Activated CD4-positive, alpha-beta T cell treated with anti-CD3 and anti-CD28 coated beads for 36 hours (primary cell): ENCODE results near the gene CDH23. TPM values are rescaled to one million over a fixed set of nuclear protein-coding genes. Genes with fewer than 3 reads are reported as not detected.

Experiments
- ATAC-seq: fragments of 200-7000 bp; cut with Tn5 transposase; one replicate; pipeline ENCODE4 v1.10.0; 2021; ENCODE audit warnings: mild to moderate bottlenecking, moderate library complexity
- CTCF ChIA-PET: fragments of 350-600 bp; sonication (Branson Sonifier 250); formaldehyde crosslinking; loops from one replicate; lab custom pipeline; 2021; ENCODE audit warnings: antibody characterized with exemption; lab: Charles Lee
- POLR2A ChIA-PET: fragments of 350-600 bp; sonication (Branson Sonifier 250); formaldehyde crosslinking; loops from one replicate; lab custom pipeline; 2021; ENCODE audit warnings: antibody characterized with exemption, inconsistent platforms; lab: Charles Lee
- DNase-seq: peaks from one replicate; pipeline ENCODE4 v3.0.0-alpha.2; 2020
- H3K27ac Mint-ChIP-seq: one replicate; pipeline ENCODE4 v1.8.0; 2021; ENCODE audit warnings: mixed read lengths
- H3K27me3 Mint-ChIP-seq: one replicate; pipeline ENCODE4 v1.8.0; 2021; ENCODE audit warnings: mixed read lengths
- H3K36me3 Mint-ChIP-seq: one replicate; pipeline ENCODE4 v1.8.0; 2021; ENCODE audit warnings: low read depth, mixed read lengths
- H3K4me1 Mint-ChIP-seq: one replicate; pipeline ENCODE4 v1.8.0; 2021; ENCODE audit warnings: mixed read lengths
- H3K4me3 Mint-ChIP-seq: one replicate; pipeline ENCODE4 v1.8.0; 2021; ENCODE audit warnings: mild to moderate bottlenecking, moderate library complexity, mixed read lengths
- H3K9me3 Mint-ChIP-seq: one replicate; pipeline ENCODE4 v1.8.0; 2021; ENCODE audit warnings: low read depth, mixed read lengths
- intact Hi-C, 2 experiments: fragments of 100-400 bp; cut with DNase I in 1 of 2; cut with micrococcal nuclease in 1 of 2; formaldehyde crosslinking; loops; one replicate each; pipeline versions ENCODE4 v1.14.2 to v1.15.1; 2022 to 2024; cut with DNase I, micrococcal nuclease
- total RNA-seq, 2 experiments: library from RNA; stranded (reverse); gene quantifications; one replicate each; pipeline ENCODE4 v1.2.3, GENCODE V29; 2021

CDH23 gene
- total RNA-seq, 2 experiments from 2014 or later: 1.5 to 1.6 TPM

GRCh38 chr10:71719042-71719441 lies 322.3 kb downstream of the CDH23 start:
- DNase-seq (no peak), ATAC-seq (no peak)
- Mint-ChIP-seq H3K27me3 (no peaks in the 10 kb centered on the region), H3K9me3 (no peaks in the 10 kb centered on the region), H3K4me1 (peaks cover 37% of the 10 kb centered on the region), H3K4me3 (no peak overlapping the region), H3K27ac (no peak overlapping the region), H3K36me3 (peaks cover 2% of the 10 kb centered on the region)
- ChIA-PET CTCF (interaction anchor here (0.9 to 4.2 kb wide), 4 partner anchors 9 to 403 kb away, joined by 4 to 28 read pairs (median 8); no protein-coding TSS in a partner anchor), POLR2A (interaction anchor here (0.7 kb wide), 1 partner anchor 54 kb away, joined by 3 read pairs; the partner anchor contains the start of gene VSIR)
- intact Hi-C loops: no loop called here

GRCh38 chr10:71719464-71720201 lies 322.9 kb downstream of the CDH23 start, which contains the start of gene C10orf105:
C10orf105 (minus strand) TSS chr10:71719778; CDS start chr10:71716337, 3,441 bp downstream.
- Mint-ChIP-seq H3K4me1 (peaks cover 37% of the 10 kb centered on the region), H3K4me3 (no peak within 1 kb of the TSS), H3K27ac (no peak within 1 kb of the TSS), H3K36me3 (peaks cover 4% of the 10 kb centered on the region), H3K9me3 (no peaks in the 10 kb centered on the region), H3K27me3 (no peaks in the 10 kb centered on the region)
- DNase-seq (no peak), ATAC-seq (no peak)
- ChIA-PET CTCF (interaction anchor here (0.9 to 4.2 kb wide), 6 partner anchors 9 to 404 kb away, joined by 3 to 28 read pairs (median 4); no protein-coding TSS in a partner anchor), POLR2A (interaction anchor here (0.7 kb wide), 1 partner anchor 54 kb away, joined by 3 read pairs; the partner anchor contains the start of gene VSIR)
- intact Hi-C loops: no loop called here

GRCh38 chr10:71720288-71720687 lies 323.6 kb downstream of the CDH23 start:
- POLR2A ChIA-PET: interaction anchor here (0.6 kb wide), 1 partner anchor 44 kb away, joined by 8 read pairs; no protein-coding TSS in a partner anchor
- H3K9me3 Mint-ChIP-seq: no peaks in the 10 kb centered on the region
- no peak overlapping the region for H3K4me3 Mint-ChIP-seq
- H3K27me3 Mint-ChIP-seq: no peaks in the 10 kb centered on the region
- no peak for ATAC-seq
- DNase-seq: no peak
- intact Hi-C loops: no loop called here
- no peak overlapping the region for H3K27ac Mint-ChIP-seq
- peaks cover 6% of the 10 kb centered on the region for H3K36me3 Mint-ChIP-seq
- H3K4me1 Mint-ChIP-seq: peaks cover 38% of the 10 kb centered on the region
- CTCF ChIA-PET: interaction anchor here (1.0 to 2.3 kb wide), 3 partner anchors 12 to 48 kb away, joined by 3 to 15 read pairs (median 3); no protein-coding TSS in a partner anchor

- Mint-ChIP-seq H3K9me3 (no peaks in the 10 kb centered on the region), H3K4me3 (no peak overlapping the region), H3K36me3 (peaks cover 6% of the 10 kb centered on the region), H3K4me1 (peaks cover 41% of the 10 kb centered on the region), H3K27ac (no peak overlapping the region), H3K27me3 (no peaks in the 10 kb centered on the region)
- ChIA-PET CTCF (interaction anchor here (1.2 to 2.3 kb wide), 2 partner anchors 8 to 13 kb away, joined by 3 to 15 read pairs; no protein-coding TSS in a partner anchor), POLR2A (no interaction called here)
- DNase-seq (no peak), ATAC-seq (no peak)
- intact Hi-C loops: no loop called here
Measured at GRCh38 chr10:71721313-71721712, 324.6 kb downstream of the CDH23 start.

- Mint-ChIP-seq H3K4me1 (peaks cover 55% of the 10 kb centered on the region), H3K27me3 (no peaks in the 10 kb centered on the region), H3K9me3 (no peaks in the 10 kb centered on the region), H3K36me3 (peaks cover 6% of the 10 kb centered on the region), H3K4me3 (no peak overlapping the region), H3K27ac (peak overlapping the region; percentile 51)
- intact Hi-C loops: no loop called here
- no peak for DNase-seq
- CTCF ChIA-PET: interaction anchor here (0.7 to 1.5 kb wide), 5 partner anchors 12 to 51 kb away, joined by 3 to 4 read pairs (median 3); partner anchors contain the start of gene VSIR
- no peak for ATAC-seq
- POLR2A ChIA-PET: no interaction called here
Measured at GRCh38 chr10:71722849-71723248, 326.1 kb downstream of the CDH23 start.

GRCh38 chr10:71723311-71723710 lies 326.6 kb downstream of the CDH23 start:
- H3K4me1 Mint-ChIP-seq: peaks cover 60% of the 10 kb centered on the region
- POLR2A ChIA-PET: no interaction called here
- H3K27ac Mint-ChIP-seq: peak overlapping the region; percentile 96
- H3K27me3 Mint-ChIP-seq: no peaks in the 10 kb centered on the region
- no peak for ATAC-seq
- CTCF ChIA-PET: interaction anchor here (0.8 to 2.8 kb wide), 4 partner anchors 15 to 25 kb away, joined by 3 to 17 read pairs (median 4); no protein-coding TSS in a partner anchor
- intact Hi-C loops: no loop called here
- no peak overlapping the region for H3K4me3 Mint-ChIP-seq
- H3K36me3 Mint-ChIP-seq: peaks cover 6% of the 10 kb centered on the region
- DNase-seq: no peak
- no peaks in the 10 kb centered on the region for H3K9me3 Mint-ChIP-seq

- ChIA-PET POLR2A (no interaction called here), CTCF (interaction anchor here (0.8 to 2.8 kb wide), 5 partner anchors 12 to 52 kb away, joined by 3 to 17 read pairs (median 3); no protein-coding TSS in a partner anchor)
- ATAC-seq: no peak
- H3K9me3 Mint-ChIP-seq: no peaks in the 10 kb centered on the region
- peaks cover 72% of the 10 kb centered on the region for H3K4me1 Mint-ChIP-seq
- H3K4me3 Mint-ChIP-seq: peak overlapping the region; percentile 9
- H3K27ac Mint-ChIP-seq: peak overlapping the region; percentile 96
- DNase-seq: no peak
- H3K36me3 Mint-ChIP-seq: peaks cover 9% of the 10 kb centered on the region
- no peaks in the 10 kb centered on the region for H3K27me3 Mint-ChIP-seq
- intact Hi-C loops: no loop called here
Measured at GRCh38 chr10:71724539-71724938, 327.8 kb downstream of the CDH23 start.

- no peaks in the 10 kb centered on the region for H3K27me3 Mint-ChIP-seq
- peaks cover 9% of the 10 kb centered on the region for H3K36me3 Mint-ChIP-seq
- POLR2A ChIA-PET: no interaction called here
- DNase-seq (peak; percentile 34), ATAC-seq (no peak)
- peaks cover 77% of the 10 kb centered on the region for H3K4me1 Mint-ChIP-seq
- no peaks in the 10 kb centered on the region for H3K9me3 Mint-ChIP-seq
- peak overlapping the region; percentile 36 for H3K4me3 Mint-ChIP-seq
- intact Hi-C loops: loop anchor here in 1 of 2 experiments (5.0 kb wide), 2 partner anchors 362 to 572 kb away; partner anchors contain the start of gene SPOCK2
- CTCF ChIA-PET: interaction anchor here (0.6 to 2.8 kb wide), 15 partner anchors 9 to 324 kb away, joined by 3 to 17 read pairs (median 3); partner anchors contain the start of gene VSIR
- H3K27ac Mint-ChIP-seq: peak overlapping the region; percentile 96
Measured at GRCh38 chr10:71725249-71725648, 328.5 kb downstream of the CDH23 start.

- DNase-seq: peak; percentile 90
- ChIA-PET POLR2A (interaction anchor here (1.0 to 1.9 kb wide), 4 partner anchors 15 to 47 kb away, joined by 3 to 7 read pairs (median 4); partner anchors contain the start of gene VSIR), CTCF (interaction anchor here (0.5 to 2.8 kb wide), 17 partner anchors 9 to 323 kb away, joined by 3 to 17 read pairs (median 4); partner anchors contain the start of gene VSIR)
- Mint-ChIP-seq H3K27me3 (no peaks in the 10 kb centered on the region), H3K36me3 (peaks cover 9% of the 10 kb centered on the region), H3K4me1 (peaks cover 84% of the 10 kb centered on the region), H3K27ac (peak overlapping the region; percentile 96), H3K9me3 (no peaks in the 10 kb centered on the region), H3K4me3 (peak overlapping the region; percentile 36)
- ATAC-seq: peak; percentile 59
- intact Hi-C loops: loop anchor here (1.0 to 5.0 kb wide), 9 partner anchors 10 to 571 kb away; partner anchors contain the start of genes VSIR (in 2 of the 2), PSAP (in 1 of the 2) and SPOCK2 (in 1 of the 2)
Measured at GRCh38 chr10:71725998-71726579, 329.4 kb downstream of the CDH23 start.

- H3K27me3 Mint-ChIP-seq: no peaks in the 10 kb centered on the region
- peaks cover 89% of the 10 kb centered on the region for H3K4me1 Mint-ChIP-seq
- peak; percentile 47 for ATAC-seq
- peak overlapping the region; percentile 96 for H3K27ac Mint-ChIP-seq
- ChIA-PET POLR2A (interaction anchor here (1.0 to 1.9 kb wide), 4 partner anchors 14 to 46 kb away, joined by 3 to 7 read pairs (median 4); partner anchors contain the start of gene VSIR), CTCF (interaction anchor here (0.5 to 2.2 kb wide), 14 partner anchors 10 to 322 kb away, joined by 3 to 17 read pairs (median 4); partner anchors contain the start of gene VSIR)
- peaks cover 9% of the 10 kb centered on the region for H3K36me3 Mint-ChIP-seq
- H3K4me3 Mint-ChIP-seq: peak overlapping the region; percentile 36
- H3K9me3 Mint-ChIP-seq: no peaks in the 10 kb centered on the region
- intact Hi-C loops: loop anchor here (1.0 to 5.0 kb wide), 9 partner anchors 10 to 571 kb away; partner anchors contain the start of genes VSIR (in 2 of the 2), PSAP (in 1 of the 2) and SPOCK2 (in 1 of the 2)
- DNase-seq: peak; percentile 68
Measured at GRCh38 chr10:71726580-71727104, 329.9 kb downstream of the CDH23 start.
